IPS DF 4.7 (cell line): ENCODE measurements around the gene ELAVL3.
"Not testable (repeated sequence)": the region's sequence is repeated elsewhere in the genome, so short reads cannot be mapped to it uniquely, and the experiment has no call there.

Experiments
- DNase-seq: peaks from one replicate; pipeline ENCODE4 v3.0.0-alpha.2; 2013; ENCODE audit warnings: low spot score; ENCODE audit errors: extremely low read depth

Gene ELAVL3

GRCh38 chr19:11486661-11487503 lies 6.0 kb upstream of the ELAVL3 start:
- DNase-seq: no peak

DNA sequence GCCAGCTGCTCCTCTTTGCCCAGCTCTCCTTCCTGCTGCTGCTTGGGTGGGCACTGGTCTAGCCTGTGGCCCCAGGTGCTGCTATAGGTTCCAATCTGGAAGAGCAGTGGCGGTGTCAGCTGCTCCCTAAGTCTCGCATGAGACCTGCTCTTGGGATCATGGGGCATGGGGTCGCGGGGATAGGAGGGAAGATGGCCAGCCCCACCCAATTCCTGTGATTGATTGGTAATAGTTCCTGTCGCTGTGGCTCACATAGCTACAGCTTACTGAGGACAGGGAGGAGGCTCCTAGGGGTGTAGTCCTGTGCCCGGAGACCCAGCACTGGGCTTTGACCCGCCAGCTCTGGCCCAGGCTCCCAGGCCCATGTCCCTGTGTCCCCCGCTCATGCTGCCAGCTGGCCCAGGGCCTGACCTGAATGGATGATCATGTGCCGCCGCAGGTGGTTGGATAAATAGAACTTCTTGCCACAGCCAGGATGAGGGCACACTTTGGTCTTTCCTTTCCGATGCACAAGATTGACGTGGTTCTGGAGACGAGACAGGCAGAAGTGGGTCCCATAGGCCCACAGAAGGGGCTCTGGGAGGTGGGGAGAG lies 4.5 kb upstream of the ELAVL3 start:
- DNase-seq: no peak

- no peak for DNase-seq
Measured at GRCh38 chr19:11483366-11484111, 2.7 kb upstream of the ELAVL3 start.

DNA sequence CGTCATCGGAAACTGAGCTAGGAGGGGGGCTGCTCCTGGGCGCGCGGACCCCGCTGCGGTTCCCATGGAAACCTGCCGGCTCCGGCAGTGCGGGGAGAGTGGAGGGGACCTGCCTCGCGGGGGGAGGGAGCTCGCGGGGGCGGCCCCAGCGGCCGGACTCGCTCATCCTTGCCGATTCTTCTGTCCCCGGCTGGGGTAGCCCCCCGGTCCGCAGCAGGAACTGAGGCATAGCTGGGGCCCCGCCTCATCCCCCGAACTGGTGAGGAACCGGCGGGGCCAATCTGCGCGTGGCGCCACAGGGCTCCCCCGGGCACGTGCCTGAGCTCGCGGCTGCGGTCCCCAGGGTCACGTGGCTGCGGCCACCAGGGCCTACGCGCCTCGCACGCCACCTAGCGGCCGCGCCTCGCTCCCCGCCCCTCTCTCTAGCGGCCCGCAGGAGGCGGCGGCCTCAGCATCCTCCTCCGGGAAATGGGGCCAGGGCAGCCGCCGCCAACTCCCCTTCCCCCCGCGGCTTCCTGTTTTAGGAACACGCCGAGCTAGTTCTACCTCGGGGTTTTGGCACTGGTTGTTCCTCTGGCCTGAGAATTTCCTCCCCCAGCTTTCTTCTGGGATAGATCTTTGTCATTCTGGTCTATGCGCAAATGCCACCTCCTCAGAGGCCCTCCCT lies 1.7 kb upstream of the ELAVL3 start:
- no peak for DNase-seq

- no peak for DNase-seq
Measured at GRCh38 chr19:11481534-11482383, 913 bp upstream of the ELAVL3 start.

GRCh38 chr19:11479898-11480714 lies 740 bp downstream of the ELAVL3 start:
- no peak for DNase-seq

DNA sequence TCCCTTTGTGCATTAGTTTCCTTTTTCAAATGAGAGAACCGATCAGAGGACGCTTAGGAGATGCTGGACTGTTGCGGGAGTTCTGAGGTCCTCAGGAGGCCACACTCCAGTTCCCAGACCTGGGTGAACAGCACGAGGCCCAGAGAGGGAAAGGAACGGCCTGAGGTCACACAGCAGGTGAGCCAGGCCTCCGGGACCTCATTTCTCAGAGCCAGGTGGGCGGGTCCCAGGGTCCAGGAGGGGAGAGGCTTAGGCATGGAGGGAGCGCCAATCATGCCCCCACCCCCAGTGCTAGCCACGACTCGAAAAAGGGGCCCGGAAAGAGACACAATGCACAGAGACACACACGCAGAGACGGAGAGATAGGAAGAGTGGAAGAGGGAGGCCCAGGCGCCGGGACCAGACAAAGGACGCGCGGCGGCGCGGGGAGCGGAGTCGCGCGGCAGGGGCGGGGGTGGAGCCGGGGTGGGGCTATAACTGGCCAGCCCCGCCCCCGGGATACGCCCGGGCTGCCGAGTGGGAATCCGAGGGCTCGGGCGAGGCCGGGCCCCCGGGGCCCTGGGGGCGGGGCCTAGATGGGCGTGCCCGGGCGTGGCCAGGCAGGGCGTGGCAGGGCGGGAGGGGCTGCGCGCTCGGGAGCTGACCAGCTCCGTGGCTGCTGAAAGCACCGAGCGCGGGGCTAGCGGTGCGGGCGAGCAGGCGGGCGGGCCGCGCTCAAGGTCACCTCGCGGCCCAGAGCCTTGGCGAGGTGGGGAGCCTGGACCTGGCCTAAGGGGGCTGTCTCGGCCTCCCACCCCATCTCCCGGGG lies 1.6 kb downstream of the ELAVL3 start:
- no peak for DNase-seq

GRCh38 chr19:11478167-11479089 lies 2.4 kb downstream of the ELAVL3 start:
- DNase-seq: no peak

GRCh38 chr19:11475861-11476260 lies 5.0 kb downstream of the ELAVL3 start:
- DNase-seq: no peak

- DNase-seq: not testable (repeated sequence)
Measured at GRCh38 chr19:11475343-11475742, 5.5 kb downstream of the ELAVL3 start.

- DNase-seq: no peak
Measured at GRCh38 chr19:11473725-11474124, 7.1 kb downstream of the ELAVL3 start.

GRCh38 chr19:11468266-11468845 lies 12.5 kb downstream of the ELAVL3 start:
- DNase-seq: not testable (repeated sequence)

DNA sequence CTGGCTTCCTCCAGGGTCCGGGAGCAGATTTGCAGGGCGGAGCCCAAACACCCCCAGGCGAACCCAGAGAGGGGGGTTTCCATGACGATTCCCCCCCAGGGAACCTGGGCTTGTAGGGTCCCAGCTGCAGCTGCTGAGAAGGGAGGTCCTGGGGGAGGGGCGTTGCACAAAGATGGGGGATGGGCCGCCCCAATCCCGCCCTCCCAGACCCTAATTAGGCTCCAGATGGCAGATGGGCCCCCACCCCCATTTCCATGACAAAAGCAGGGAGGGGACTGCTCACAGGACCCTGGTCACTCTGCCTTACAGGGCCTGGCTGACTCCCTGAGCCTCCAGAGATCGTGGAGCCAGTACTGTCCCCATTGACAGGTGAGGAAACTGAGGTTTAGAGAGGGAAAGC lies 15.2 kb downstream of the ELAVL3 start:
- DNase-seq: no peak

GRCh38 chr19:11464333-11465265 lies 16.2 kb downstream of the ELAVL3 start:
- no peak for DNase-seq

- no peak for DNase-seq
Measured at GRCh38 chr19:11463391-11463790, 17.5 kb downstream of the ELAVL3 start.

DNA sequence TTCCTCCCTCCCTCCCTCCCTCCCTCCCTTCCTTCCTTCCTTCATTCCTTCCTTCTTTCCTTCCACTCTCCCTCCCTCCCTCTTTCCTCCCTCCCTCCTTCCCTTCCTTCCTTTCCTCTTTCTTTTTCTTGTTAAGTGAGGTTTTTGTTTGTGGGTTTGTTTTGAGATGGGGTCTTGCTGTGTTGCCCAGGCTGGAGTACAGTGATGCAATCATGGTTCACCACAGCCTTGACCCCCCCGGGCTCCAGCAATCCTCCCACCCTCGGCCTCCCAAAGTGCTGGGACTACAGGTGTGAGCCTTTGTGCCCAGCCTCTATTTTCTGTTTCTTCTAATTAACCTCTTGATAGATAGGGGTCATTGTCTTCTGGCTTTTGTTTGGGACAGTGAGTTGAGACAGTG lies 19.4 kb downstream of the ELAVL3 start:
- no peak for DNase-seq

DNA sequence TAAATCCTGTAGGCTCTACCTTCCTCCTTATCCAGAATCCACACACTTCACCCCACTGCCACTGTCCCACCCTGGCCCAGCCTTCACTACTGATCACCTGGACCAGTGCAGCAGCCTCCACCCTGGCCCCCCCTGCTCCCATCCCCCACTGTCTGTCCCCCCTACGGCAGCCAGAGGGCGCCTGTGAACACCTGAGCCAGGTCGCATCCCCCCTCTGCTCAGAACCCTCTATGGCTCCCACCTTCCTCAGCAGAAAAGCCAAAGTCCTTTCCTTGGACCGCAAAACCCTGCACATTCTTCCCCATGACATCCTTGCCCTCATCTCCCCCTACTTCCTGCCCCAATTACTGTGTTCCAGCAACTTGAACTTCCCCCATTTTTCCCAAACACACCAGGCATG lies 20.6 kb downstream of the ELAVL3 start:
- no peak for DNase-seq
